ENCODE data around the gene TBL1Y.

- TF ChIP-seq ARNT (IDR thresholded peaks at IDR 0.05) = no peak
- TF ChIP-seq BHLHE40 (IDR thresholded peaks at IDR 0.05; ENCODE audit: borderline replicate concordance) = no peak
Observed at GRCh38 chrY:6913362-6913761, 2.9 kb downstream of the TBL1Y start.
